Natural killer cell (primary cell): ENCODE data around the gene FBXL17. TPM values are rescaled to one million over a fixed set of nuclear protein-coding genes. Genes with fewer than 3 reads are reported as not detected.

Experiments
- ATAC-seq, 3 donors: fragments of 150-1000 bp in 2 of 3; fragments of 200-7000 bp in 1 of 3; cut with Tn5 transposase; 1 replicate in 1 of 3; 2 replicates in 2 of 3; pipeline ENCODE4 v1.10.0; 2021; ENCODE audit warnings: mild to moderate bottlenecking in 2 of 3, moderate library complexity in 2 of 3
- DNase-seq, 2 donors: peaks; one replicate each; pipeline versions ENCODE4 v3.0.0 to v3.0.0-alpha.2; 2013 to 2021; ENCODE audit warnings: mixed read lengths in 1 of 2
- H3K27ac ChIP-seq: one replicate; pipeline ENCODE4 v1.5.1; 2013; ENCODE audit warnings: mild to moderate bottlenecking, low read length
- H3K27me3 ChIP-seq: one replicate; pipeline ENCODE4 v1.6.1; 2013; ENCODE audit warnings: low read length; ENCODE audit not compliant: control insufficient read depth, insufficient read depth
- H3K36me3 ChIP-seq: one replicate; pipeline ENCODE4 v1.6.1; 2013; ENCODE audit warnings: low read length; ENCODE audit not compliant: control insufficient read depth, insufficient read depth
- H3K4me1 ChIP-seq: one replicate; pipeline ENCODE4 v1.6.1; 2013; ENCODE audit warnings: low read length; ENCODE audit not compliant: control insufficient read depth, insufficient read depth
- H3K4me3 ChIP-seq: one replicate; pipeline ENCODE4 v1.5.1; 2013; ENCODE audit warnings: low read length
- H3K9me3 ChIP-seq: one replicate; pipeline ENCODE4 v1.6.1; 2013; ENCODE audit warnings: low read length; ENCODE audit not compliant: control insufficient read depth, insufficient read depth
- H3K27ac Mint-ChIP-seq, 2 donors: one replicate each; pipeline ENCODE4 v1.8.0; 2022; ENCODE audit warnings: mild to moderate bottlenecking in 2 of 2, mixed read lengths in 2 of 2, moderate library complexity in 1 of 2
- H3K27me3 Mint-ChIP-seq, 2 donors: one replicate each; pipeline ENCODE4 v1.8.0; 2022; ENCODE audit warnings: low read depth in 2 of 2, mixed read lengths in 2 of 2
- H3K36me3 Mint-ChIP-seq: one replicate; pipeline ENCODE4 v1.8.0; 2022; ENCODE audit warnings: mixed read lengths
- H3K4me1 Mint-ChIP-seq, 2 donors: one replicate each; pipeline ENCODE4 v1.8.0; 2022; ENCODE audit warnings: mixed read lengths in 2 of 2
- H3K4me3 Mint-ChIP-seq: one replicate; pipeline ENCODE4 v1.8.0; 2022; ENCODE audit warnings: mild to moderate bottlenecking, moderate library complexity, mixed read lengths
- H3K9me3 Mint-ChIP-seq, 2 donors: one replicate each; pipeline ENCODE4 v1.8.0; 2022; ENCODE audit warnings: mixed read lengths in 2 of 2
- CTCF ChIP-seq: fragments of 200-600 bp; IDR thresholded peaks from one replicate; pipeline ENCODE4 v1.8.0; 2022; ENCODE audit warnings: antibody characterized with exemption
- WGBS: methylation state at CpG from one replicate; pipeline ENCODE4 v1.1.7; 2013; ENCODE audit warnings: missing lambda C conversion rate; ENCODE audit not compliant: insufficient coverage; 5-methylcytosine and 5-hydroxymethylcytosine counted together
- intact Hi-C: fragments of 100-400 bp; cut with micrococcal nuclease; formaldehyde crosslinking; loops from one replicate; pipeline ENCODE4 v1.14.2; 2022
- total RNA-seq, 4 donors: library from RNA; stranded (reverse); fragments of 120-200 nt in 1 of 4; gene quantifications; one replicate each; pipeline versions ENCODE4 v1.2.3 to v1.2.4, GENCODE V29; 2013 to 2022

Gene FBXL17
- total RNA-seq, 3 donors from 2014 or later (not counting 1 experiment from before 2014, with no cell fraction given), result 34.2 to 46.8 (median 34.9) TPM

GRCh38 chr5:107943923-107944322, 438.0 kb downstream of the FBXL17 start:
- H3K36me3 ChIP-seq, result no peaks in the 10 kb centered on the region
- no peak overlapping the region for H3K4me3 ChIP-seq
- H3K36me3 Mint-ChIP-seq, result no peaks in the 10 kb centered on the region
- H3K4me3 Mint-ChIP-seq, result no peak overlapping the region
- no peaks in the 10 kb centered on the region for H3K27me3 Mint-ChIP-seq
- H3K27ac Mint-ChIP-seq, result no peak overlapping the region
- no peaks in the 10 kb centered on the region for H3K9me3 ChIP-seq
- peaks cover 0 to under 1% of the 10 kb centered on the region in 2 donors for H3K4me1 Mint-ChIP-seq
- ATAC-seq (no peak), DNase-seq (no peak)
- H3K4me1 ChIP-seq, result no peaks in the 10 kb centered on the region
- H3K27me3 ChIP-seq, result no peaks in the 10 kb centered on the region
- no peaks in the 10 kb centered on the region for H3K9me3 Mint-ChIP-seq
- H3K27ac ChIP-seq, result no peak overlapping the region
- TF ChIP-seq CTCF, result no peak
- intact Hi-C loops, result no loop called here

GRCh38 chr5:107941036-107941435, 440.9 kb downstream of the FBXL17 start:
- no peaks in the 10 kb centered on the region for H3K36me3 Mint-ChIP-seq
- DNase-seq (no peak), ATAC-seq (no peak)
- no peak for TF ChIP-seq CTCF
- whole genome bisulfite sequencing, result 96% methylated on average over 1 of the region's 2 CpGs
- no peaks in the 10 kb centered on the region for H3K9me3 Mint-ChIP-seq
- intact Hi-C loops, result no loop called here
- Histone ChIP-seq H3K4me3 (no peak overlapping the region), H3K27me3 (no peaks in the 10 kb centered on the region), H3K4me1 (no peaks in the 10 kb centered on the region), H3K36me3 (no peaks in the 10 kb centered on the region), H3K9me3 (no peaks in the 10 kb centered on the region), H3K27ac (no peak overlapping the region)
- H3K4me1 Mint-ChIP-seq, result no peaks in the 10 kb centered on the region
- H3K27me3 Mint-ChIP-seq, result no peaks in the 10 kb centered on the region
- no peak overlapping the region for H3K4me3 Mint-ChIP-seq
- H3K27ac Mint-ChIP-seq, result no peak overlapping the region

- Histone ChIP-seq H3K4me1 (no peaks in the 10 kb centered on the region), H3K9me3 (no peaks in the 10 kb centered on the region), H3K4me3 (no peak overlapping the region), H3K27me3 (no peaks in the 10 kb centered on the region), H3K36me3 (no peaks in the 10 kb centered on the region), H3K27ac (no peak overlapping the region)
- no peak for TF ChIP-seq CTCF
- Mint-ChIP-seq H3K9me3 (no peaks in the 10 kb centered on the region), H3K4me1 (no peaks in the 10 kb centered on the region), H3K36me3 (no peaks in the 10 kb centered on the region), H3K27ac (no peak overlapping the region), H3K27me3 (no peaks in the 10 kb centered on the region), H3K4me3 (no peak overlapping the region)
- ATAC-seq (no peak), DNase-seq (no peak)
- WGBS, result 95% methylated on average over 8 of the region's 8 CpGs
- intact Hi-C loops, result no loop called here
These were observed 444.1 kb downstream of the FBXL17 start for GRCh38 chr5:107937651-107938355.

GRCh38 chr5:107937204-107937603, 444.7 kb downstream of the FBXL17 start:
- intact Hi-C loops, result no loop called here
- Histone ChIP-seq H3K9me3 (no peaks in the 10 kb centered on the region), H3K27me3 (no peaks in the 10 kb centered on the region), H3K4me3 (no peak overlapping the region), H3K36me3 (no peaks in the 10 kb centered on the region), H3K4me1 (no peaks in the 10 kb centered on the region), H3K27ac (no peak overlapping the region)
- no peaks in the 10 kb centered on the region for H3K27me3 Mint-ChIP-seq
- H3K9me3 Mint-ChIP-seq, result no peaks in the 10 kb centered on the region
- no peak for ATAC-seq
- no peaks in the 10 kb centered on the region for H3K36me3 Mint-ChIP-seq
- no peak for TF ChIP-seq CTCF
- no peaks in the 10 kb centered on the region for H3K4me1 Mint-ChIP-seq
- 100% methylated on average over 4 of the region's 5 CpGs for WGBS
- no peak overlapping the region for H3K4me3 Mint-ChIP-seq
- DNase-seq, result no peak
- H3K27ac Mint-ChIP-seq, result no peak overlapping the region
